ENCODE measurements around the gene METRNL. TPM values are rescaled to one million over a fixed set of nuclear protein-coding genes. Genes with fewer than 3 reads are reported as not detected.

The METRNL gene
- total and polyA plus RNA-seq, 8 donors, result 11.1 to 28.3 (median 18.0) TPM

DNA sequence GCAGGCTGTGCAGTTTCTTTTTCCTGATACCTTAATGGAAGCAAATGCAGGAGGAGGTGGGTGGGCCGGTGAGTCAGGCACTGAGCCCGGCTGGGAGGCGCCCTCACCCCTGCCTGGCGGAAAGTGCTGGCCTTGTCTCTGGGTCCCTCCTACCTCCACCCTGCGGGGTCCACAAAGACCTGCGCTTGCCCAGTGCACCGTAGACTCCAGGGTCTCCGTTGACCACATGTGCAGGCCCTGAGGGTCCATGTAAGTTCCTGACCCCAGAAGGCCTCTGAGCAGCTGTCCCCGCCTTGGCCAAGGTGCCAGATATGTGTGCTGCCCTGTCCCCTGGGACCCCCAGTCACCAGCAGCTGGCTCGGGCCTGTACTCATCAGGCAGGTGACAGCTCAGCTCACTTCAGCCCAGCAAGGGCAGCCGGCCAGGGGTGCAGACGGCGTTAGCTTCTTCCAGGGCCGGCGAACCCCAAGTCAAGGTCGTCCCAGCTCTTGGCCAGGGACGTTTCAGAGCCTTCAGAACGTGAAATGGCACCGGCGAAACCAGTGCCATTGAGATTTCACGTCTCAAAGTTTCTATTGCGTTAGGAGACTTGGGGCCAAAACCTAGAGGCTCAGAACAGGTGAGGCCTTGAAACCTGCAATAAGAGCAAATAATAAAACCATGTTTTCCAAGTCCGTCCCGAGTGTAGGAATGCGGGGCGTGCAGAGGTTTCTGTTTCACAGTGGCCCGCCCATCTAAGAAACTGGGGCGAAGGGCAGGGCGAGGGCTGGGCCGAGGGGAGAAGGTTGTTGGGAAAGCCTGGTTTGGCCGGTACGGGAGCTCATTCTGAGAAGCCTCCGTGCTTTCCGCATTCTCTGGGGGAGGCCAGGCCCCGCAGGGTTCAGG is 12.1 kb downstream of the METRNL start:
- Histone ChIP-seq H3K36me3 (peaks cover 0 to 19% (median 5%) of the 10 kb centered on the region in 3 donors), H3K4me1 (peaks cover 11 to 17% (median 15%) of the 10 kb centered on the region in 3 donors), H3K27me3 (no peaks in the 10 kb centered on the region), H3K4me3 (peak overlapping the region in 1 of 4 donors; percentile 13), H3K27ac (peak overlapping the region; percentile 83 to 90 (median 85)), H3K9me3 (no peaks in the 10 kb centered on the region)
- whole genome bisulfite sequencing, 2 donors, result 24 to 35% methylated on average over 35 of the region's 35 CpGs
- intact Hi-C loops (cut with DNase I), result no loop called here
- DNase-seq, result peak in 4 of 6 donors; percentile 68 to 81 (median 75)
- FAIRE-seq, result no peak
- ATAC-seq, result peak; percentile 51 to 80 (median 74)
- TF ChIP-seq, protein P1, sequence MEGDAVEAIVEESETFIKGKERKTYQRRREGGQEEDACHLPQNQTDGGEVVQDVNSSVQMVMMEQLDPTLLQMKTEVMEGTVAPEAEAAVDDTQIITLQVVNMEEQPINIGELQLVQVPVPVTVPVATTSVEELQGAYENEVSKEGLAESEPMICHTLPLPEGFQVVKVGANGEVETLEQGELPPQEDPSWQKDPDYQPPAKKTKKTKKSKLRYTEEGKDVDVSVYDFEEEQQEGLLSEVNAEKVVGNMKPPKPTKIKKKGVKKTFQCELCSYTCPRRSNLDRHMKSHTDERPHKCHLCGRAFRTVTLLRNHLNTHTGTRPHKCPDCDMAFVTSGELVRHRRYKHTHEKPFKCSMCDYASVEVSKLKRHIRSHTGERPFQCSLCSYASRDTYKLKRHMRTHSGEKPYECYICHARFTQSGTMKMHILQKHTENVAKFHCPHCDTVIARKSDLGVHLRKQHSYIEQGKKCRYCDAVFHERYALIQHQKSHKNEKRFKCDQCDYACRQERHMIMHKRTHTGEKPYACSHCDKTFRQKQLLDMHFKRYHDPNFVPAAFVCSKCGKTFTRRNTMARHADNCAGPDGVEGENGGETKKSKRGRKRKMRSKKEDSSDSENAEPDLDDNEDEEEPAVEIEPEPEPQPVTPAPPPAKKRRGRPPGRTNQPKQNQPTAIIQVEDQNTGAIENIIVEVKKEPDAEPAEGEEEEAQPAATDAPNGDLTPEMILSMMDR (IDR thresholded peaks at IDR 0.05), result no peak

DNA sequence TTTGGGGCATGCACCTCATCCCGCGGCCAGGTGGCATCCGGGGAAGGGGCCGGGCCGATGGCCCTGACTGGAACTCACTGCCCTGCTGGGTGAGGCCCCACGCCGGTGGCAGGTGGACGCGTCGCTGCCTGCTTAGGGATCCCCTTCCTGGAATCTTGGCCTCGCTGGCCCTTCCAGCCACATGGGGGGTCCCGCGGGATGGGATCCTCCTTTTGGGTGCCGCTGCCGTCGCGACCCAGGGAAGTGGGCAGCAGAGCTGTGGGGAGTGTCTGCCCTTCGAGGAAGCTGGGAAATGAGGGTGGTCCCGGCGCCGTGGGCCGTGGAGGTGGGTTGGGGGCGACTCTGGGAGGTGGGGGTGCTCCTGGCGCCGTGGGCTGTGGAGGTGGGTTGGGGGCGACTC is 12.8 kb downstream of the METRNL start:
- intact Hi-C loops (cut with DNase I), result no loop called here
- no peak for FAIRE-seq
- Histone ChIP-seq H3K27ac (peak overlapping the region; percentile 83 to 90 (median 85)), H3K36me3 (peaks cover 0 to 19% (median 5%) of the 10 kb centered on the region in 3 donors), H3K27me3 (no peaks in the 10 kb centered on the region), H3K4me3 (peak overlapping the region in 1 of 4 donors; percentile 13), H3K4me1 (peaks cover 11 to 23% (median 21%) of the 10 kb centered on the region in 3 donors), H3K9me3 (no peaks in the 10 kb centered on the region)
- TF ChIP-seq, protein P1 (IDR thresholded peaks at IDR 0.05), result no peak
- DNase-seq, result no peak
- WGBS, 2 donors, result 70 to 76% methylated on average over 22 to 26 of the region's 26 CpGs
- peak in 1 of 4 donors; percentile 1 for ATAC-seq

DNA sequence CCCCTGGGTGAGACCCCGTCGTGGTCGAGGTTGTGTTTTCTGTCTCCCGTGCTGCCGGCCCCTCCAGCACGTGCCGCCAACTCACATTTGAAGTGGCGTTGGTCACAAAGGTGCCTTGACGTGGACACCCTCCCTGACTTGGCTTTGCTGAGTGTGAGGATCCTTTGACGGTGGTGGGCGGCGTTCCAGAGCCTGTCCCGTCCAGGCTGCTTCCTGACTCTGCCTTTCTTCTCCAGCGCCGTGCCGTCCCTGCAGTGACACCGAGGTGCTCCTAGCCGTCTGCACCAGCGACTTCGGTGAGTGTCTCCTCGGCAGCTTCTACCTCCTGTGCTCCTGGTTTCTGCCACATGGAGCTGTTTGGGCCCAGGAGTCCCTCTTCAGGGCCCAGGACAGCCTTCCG is 13.5 kb downstream of the METRNL start:
- intact Hi-C loops (cut with DNase I), result no loop called here
- Histone ChIP-seq H3K36me3 (peaks cover 0 to 19% (median 5%) of the 10 kb centered on the region in 3 donors), H3K9me3 (no peaks in the 10 kb centered on the region), H3K27me3 (no peaks in the 10 kb centered on the region), H3K4me1 (peaks cover 11 to 26% (median 21%) of the 10 kb centered on the region in 3 donors), H3K27ac (no peak overlapping the region), H3K4me3 (no peak overlapping the region)
- TF ChIP-seq, protein P1 (IDR thresholded peaks at IDR 0.05), result no peak
- DNase-seq (no peak), FAIRE-seq (no peak), ATAC-seq (no peak)
- WGBS, 2 donors, result 87 to 91% methylated on average over 19 to 22 of the region's 22 CpGs

DNA sequence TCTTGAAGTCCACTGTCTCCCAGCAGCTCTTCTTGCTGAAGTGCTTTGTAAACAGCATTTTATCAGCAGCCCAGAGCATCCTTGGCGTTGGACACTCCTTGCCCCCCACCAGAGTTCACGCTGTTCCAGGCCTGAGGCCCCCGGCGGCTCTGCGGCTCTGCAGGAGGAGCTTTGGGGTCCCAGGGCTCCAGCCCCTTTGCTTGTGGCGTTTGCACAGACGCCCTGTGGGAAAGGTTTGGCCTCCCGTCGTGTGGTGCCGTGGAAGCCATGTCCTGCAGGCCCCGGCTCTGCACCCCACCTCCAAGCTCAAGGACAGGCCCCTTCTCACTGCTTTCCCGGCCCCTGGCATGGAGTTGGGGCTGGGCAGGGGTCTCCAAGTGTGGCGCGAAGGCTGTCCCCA is 14.1 kb downstream of the METRNL start:
- TF ChIP-seq, protein P1 (IDR thresholded peaks at IDR 0.05), result no peak
- Histone ChIP-seq H3K36me3 (peaks cover 0 to 19% (median 5%) of the 10 kb centered on the region in 3 donors), H3K27ac (no peak overlapping the region), H3K9me3 (no peaks in the 10 kb centered on the region), H3K4me3 (no peak overlapping the region), H3K27me3 (no peaks in the 10 kb centered on the region), H3K4me1 (peaks cover 11 to 31% (median 25%) of the 10 kb centered on the region in 3 donors)
- intact Hi-C loops (cut with DNase I), result no loop called here
- ATAC-seq (no peak), DNase-seq (no peak), FAIRE-seq (no peak)
- 91 to 92% methylated on average over 14 of the region's 14 CpGs for WGBS, 2 donors

DNA sequence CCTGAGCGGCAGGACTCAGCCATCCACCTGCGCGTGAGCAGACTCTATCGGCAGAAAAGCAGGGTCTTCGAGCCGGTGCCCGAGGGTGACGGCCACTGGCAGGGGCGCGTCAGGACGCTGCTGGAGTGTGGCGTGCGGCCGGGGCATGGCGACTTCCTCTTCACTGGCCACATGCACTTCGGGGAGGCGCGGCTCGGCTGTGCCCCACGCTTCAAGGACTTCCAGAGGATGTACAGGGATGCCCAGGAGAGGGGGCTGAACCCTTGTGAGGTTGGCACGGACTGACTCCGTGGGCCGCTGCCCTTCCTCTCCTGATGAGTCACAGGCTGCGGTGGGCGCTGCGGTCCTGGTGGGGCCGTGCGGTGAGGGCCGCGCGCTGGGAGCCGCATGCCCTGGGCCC is 14.9 kb downstream of the METRNL start:
- DNase-seq (no peak), ATAC-seq (no peak), FAIRE-seq (no peak)
- Histone ChIP-seq H3K27me3 (no peaks in the 10 kb centered on the region), H3K4me1 (peaks cover 16 to 38% (median 29%) of the 10 kb centered on the region in 3 donors), H3K36me3 (peaks cover 0 to 19% (median 5%) of the 10 kb centered on the region in 3 donors), H3K27ac (no peak overlapping the region), H3K4me3 (no peak overlapping the region), H3K9me3 (no peaks in the 10 kb centered on the region)
- TF ChIP-seq, protein P1 (IDR thresholded peaks at IDR 0.05), result no peak
- intact Hi-C loops (cut with DNase I), result no loop called here
- WGBS, 2 donors, result 96 to 97% methylated on average over 30 to 32 of the region's 32 CpGs

Data from pancreas (tissue), 10 donors.